GM18868 (cell line): ENCODE data around the gene CHIA.

Experiments used
- ATAC-seq: cut with Tn5 transposase; IDR thresholded peaks from one replicate; pipeline ENCODE4 v1.9.1; 2021; ENCODE audit warnings: mild to moderate bottlenecking, moderate library complexity; ENCODE audit not compliant: unreplicated experiment

Gene CHIA

DNA sequence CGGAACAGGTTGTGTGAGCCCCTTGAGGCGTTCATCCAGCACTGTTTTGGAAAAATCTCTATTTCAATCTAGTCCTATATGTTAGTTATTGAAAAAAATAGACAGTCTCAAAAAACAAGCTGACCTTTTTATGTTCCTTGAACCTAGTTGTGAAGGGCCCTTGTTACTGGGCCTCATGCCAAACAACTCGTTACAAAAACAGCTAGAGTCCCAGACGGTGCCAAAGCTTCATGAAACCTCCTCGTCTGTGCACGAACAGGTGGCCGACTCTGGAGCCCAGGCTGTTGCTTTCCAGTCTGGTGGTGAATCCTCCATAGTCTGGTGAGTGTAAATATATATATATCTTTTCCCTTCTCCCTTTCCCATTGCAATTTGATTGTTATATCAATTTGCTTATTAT lies at the start of gene CHIA:
CHIA (plus strand) TSS at position 222 of the 400 bp plus-strand sequence. CDS start 19,617 bp downstream, outside the sequence.
- ATAC-seq: no peak

DNA sequence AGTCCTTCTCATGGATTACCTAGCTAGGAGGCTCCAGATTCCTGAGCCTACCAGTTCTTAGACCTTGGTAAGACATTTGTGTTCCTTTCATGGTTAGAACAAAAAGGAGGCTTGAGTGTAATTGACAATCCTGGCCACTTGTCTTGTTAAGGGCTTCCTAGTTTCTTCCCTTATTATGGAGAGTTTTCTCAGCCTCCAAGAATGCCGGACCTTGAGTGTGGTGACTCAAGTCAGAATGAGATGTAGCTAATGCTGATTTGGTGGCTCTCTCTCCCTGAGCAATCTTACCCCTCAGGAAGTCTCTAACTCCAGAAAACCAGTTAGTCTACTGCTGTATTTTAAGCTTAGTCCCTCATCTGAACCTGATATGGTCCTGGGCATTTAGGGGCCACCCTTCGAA lies 48.9 kb upstream of the CHIA start:
- no peak for ATAC-seq

DNA sequence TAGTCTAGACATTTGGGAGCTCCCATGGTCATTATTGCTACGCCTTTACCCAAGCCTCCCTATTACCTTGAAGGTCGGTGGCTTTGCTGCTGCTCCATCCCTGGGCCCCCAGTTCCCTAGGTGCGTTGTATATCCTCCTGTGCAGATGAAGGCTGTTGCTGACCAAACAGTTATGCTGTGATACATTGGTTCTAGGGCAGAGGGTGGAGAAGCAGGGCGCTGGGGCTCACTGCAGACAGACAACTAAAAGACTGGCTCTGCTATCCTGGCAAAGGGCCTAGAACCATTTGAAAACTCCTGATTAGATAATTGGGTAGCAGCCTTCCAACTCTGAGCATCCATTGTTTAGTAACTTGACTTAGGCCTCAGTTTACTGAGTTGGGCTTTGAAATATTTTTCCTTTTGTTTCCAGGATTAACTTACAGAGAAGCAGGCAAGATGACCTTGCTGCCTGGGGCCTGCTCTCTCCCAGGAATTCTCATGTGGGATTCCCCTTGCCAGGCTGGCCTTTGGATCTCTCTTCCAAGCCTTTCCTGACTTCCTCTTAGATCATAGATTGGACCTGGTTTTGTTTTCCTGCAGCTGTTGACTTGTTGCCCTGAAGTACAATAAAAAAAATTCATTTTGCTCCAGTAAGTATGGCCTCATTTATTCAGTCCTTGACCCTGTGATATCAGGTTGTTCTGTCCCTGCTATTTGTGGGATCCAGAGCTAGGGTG lies 47.7 kb upstream of the CHIA start:
- ATAC-seq: no peak

DNA sequence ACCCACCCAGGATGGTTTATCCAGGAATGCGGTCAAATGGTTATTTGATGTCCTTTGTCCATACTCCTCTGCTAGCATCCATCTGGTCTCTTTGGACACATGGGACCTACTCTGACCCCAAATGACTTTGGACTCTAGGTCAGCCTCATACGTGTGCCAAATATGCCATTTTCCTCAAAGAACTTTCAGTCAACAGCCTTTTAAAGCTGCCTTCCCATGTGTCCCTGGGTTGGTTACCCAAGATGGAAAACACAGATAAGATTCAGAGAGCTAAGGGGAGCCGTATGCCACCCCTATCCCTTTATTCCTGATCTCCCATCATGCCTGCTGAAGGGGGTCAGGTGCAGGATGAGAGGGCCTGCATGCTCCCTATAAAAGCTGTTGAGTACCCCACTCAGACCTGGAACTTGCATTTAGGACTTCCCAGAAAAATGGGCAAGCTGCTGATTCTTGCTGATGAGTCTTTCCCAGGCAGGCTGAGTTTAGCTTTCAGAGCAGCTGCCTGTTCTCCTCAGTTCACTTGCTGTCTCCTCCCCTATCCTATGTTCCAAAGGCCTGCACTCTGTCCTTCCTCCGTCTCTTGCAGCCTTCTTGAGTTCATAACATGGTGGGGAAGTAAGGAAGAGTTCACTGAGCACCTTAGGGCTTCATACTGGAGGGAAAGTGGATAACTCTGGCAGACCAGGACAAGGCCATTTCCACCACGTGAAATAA lies 43.4 kb upstream of the CHIA start:
- no peak for ATAC-seq

DNA sequence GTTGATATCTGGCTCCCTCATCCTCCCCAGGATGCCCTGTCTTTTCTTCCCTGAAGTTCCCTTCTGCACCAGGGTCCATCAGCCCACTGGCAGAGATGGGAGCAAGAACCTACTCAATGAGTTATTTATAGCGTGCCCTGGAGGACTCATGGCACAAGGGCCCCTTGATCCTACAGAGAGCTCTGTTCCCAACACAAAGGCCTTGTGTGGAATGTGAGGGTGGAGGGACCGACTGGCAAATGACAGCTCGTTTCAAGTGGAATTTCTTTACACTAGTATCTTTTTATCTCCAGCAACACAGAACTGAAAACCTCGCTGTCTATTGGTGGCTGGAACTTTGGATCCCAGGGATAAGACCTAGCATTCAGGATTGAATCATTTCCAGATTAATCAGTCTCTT lies 40.7 kb upstream of the CHIA start:
- no peak for ATAC-seq

DNA sequence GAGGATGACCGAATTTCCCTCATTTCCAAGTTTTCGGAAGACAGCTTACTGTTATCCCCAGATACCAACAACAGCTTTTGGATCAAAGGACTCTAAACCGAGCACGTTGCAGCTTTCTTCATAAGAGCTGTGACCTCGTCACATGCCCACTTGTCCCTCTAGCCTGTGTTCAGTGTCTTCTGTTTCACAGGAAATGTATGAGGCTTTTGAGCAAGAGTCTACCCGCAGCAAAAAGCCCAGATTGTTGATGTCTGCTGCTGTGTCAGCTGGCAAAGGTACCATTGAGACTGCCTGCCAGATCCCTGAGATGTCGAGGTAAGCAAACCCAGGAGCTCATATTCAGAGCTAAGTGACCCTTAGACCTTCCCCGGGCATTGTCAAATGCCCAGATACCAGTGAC lies 39.1 kb upstream of the CHIA start:
- no peak for ATAC-seq

- ATAC-seq: no peak
Measured at GRCh38 chr1:111252786-111253185, 37.9 kb upstream of the CHIA start.

DNA sequence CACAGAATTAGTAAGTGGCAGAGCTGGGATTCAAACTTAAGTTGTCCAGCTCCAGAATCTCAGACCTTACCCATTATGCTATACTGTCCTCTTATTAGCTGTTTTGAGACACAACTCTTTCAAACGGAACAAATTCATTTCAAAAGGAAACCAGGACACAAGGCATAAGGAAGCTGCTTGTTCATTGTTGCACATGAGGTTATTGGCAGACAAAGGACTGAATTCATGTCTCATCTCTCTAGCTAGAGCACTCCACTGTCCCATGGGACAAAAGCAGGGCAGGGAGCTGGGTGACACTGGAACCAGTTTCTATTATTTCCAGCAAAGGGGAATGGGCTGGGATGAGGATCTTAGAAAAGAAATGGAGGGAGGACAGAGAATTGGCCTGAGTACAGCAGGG lies 36.8 kb upstream of the CHIA start:
- no peak for ATAC-seq

DNA sequence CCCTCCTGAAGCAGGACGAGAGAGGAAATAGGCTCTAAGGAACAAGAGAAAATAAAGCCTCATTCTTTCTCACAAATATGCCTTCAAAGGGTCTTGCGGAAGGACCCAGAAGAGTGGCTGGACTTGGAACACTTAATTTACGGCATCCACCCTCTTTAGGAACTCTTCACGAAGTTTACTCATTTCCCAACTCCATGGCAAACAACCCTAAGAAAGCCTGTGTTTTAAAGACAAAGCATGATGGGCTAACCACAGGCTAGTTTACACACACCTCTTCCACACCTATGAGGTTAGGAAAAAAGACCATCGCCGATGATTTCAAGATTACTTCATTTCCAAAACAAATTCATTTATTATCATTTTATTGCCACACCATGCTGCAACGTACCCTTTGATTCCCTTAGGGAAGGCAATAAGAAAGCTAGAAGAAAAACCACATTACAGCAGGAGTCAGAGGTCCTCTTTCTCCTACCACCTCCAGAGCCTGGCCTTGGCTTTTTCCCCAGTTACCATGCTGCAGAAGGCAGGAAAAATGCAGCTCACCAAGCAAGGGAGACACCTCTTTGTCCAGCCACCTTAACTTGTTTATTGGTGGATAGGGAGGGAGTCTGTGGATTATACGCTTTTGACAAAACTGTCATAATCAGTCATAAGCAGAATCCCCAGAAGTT lies 33.5 kb upstream of the CHIA start:
- ATAC-seq: no peak

DNA sequence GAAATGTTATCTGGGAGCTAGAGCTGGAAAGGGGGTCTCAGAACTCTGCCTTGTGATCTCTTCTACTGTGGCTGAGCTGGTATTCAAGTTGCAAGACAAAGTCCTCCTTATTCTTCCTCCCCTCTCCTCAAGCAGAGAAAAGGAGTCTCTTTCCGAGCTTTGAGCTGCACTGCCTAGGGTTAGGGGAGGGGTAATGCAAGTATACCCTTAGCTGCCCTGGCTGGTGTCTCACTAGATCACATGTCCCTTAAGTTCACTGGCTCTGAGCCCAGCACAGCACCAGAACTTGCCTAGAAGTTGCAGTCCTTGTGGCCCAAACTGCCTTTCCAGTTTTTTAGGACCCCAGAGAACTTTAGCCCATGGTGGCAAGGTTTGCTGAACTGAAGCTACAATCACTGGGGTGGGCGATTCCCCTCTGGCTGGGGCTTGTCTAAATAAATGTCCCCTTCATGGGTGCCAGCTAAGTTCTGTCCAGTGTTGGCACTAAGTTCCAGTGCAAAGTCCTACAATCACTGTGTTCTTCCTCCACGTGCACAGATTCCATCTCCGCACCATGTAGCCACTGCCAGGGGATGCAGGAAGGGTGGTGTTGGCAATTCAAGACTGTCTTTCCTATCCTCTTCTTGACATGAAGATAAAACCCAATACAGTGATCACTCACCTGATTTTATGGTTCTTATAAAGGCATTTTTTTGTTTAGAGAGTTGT lies 22.7 kb upstream of the CHIA start:
- no peak for ATAC-seq

DNA sequence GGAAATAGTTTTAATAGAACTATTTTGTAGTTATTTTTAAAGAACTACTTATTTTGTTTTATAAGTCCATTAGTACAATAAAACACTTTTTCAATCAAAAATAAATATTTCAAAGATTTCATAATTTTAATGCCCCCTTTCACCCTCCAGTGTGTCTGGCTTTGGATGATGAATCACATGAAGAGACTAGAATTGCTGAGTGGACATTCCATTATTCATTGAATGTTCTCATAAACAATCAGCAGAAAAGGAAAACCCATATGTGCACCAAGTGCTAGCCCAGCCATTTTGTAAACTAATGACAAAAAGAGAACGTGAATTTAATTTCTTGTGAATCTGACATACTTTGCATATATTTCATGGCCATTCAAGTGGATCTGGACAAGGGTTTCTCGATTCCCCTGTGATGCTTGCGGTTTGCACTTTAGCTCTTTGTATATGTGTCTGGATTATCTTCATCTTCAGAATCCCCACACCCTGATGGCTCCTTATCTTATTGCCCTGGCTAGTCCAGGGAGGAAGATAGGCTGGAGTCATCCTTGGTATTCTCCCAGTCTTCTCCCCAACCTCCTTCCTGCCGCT lies 20.7 kb upstream of the CHIA start:
- ATAC-seq: no peak

DNA sequence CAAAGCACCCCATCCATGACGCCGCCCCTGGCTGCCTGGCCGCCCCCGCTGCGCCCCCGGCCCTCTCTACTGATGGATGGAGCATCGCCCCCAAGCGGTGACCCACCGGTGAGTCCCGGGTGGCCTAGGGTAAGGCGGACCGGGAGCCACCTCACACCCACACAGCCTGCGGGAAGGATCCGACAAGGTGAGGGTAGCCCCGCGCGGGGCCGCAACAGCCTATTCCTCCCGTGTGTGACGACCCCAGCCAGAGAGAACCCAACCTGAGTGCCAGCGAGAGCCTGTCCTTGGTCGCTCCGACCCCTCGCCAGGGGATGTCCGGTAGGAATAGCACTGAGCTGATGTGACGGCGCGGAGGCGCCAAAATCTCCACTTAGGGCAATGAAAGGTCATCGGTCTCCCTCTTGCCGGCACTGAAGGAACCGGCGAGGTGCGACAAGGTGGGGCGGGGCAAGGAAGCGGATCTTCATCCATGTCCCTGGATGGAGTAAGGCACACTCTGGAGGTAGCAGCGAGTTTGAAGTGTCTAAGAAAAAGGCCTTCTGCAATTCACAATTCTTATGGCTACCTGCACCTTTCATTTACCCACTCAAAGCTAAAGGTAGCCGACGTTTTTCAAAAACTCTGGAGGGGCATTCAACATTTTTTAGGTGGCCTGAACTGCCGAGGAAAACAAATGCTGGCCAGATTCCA lies 19.7 kb upstream of the CHIA start:
- no peak for ATAC-seq

- ATAC-seq: no peak
Measured at GRCh38 chr1:111271464-111271801, 19.2 kb upstream of the CHIA start.

DNA sequence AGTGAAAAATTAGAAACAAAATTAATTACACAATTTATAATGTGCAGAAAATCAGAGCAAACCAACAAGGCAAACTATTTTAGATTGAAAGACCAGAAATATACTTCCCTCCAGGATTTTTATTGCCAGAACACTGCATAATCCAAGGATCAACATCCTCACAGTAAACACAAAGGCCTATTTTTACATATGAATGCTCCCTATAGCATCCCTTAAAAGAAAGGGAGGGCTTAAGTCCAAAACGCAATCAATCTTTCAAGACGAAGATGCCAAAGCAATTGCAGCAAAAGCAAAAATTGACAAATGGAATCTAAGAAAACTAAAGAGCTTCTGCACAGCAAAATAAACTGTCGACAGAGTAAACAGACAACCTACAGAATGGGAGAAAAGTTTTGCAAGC lies 18.6 kb upstream of the CHIA start:
- no peak for ATAC-seq

- ATAC-seq: no peak
Measured at GRCh38 chr1:111274653-111275052, 16.0 kb upstream of the CHIA start.

DNA sequence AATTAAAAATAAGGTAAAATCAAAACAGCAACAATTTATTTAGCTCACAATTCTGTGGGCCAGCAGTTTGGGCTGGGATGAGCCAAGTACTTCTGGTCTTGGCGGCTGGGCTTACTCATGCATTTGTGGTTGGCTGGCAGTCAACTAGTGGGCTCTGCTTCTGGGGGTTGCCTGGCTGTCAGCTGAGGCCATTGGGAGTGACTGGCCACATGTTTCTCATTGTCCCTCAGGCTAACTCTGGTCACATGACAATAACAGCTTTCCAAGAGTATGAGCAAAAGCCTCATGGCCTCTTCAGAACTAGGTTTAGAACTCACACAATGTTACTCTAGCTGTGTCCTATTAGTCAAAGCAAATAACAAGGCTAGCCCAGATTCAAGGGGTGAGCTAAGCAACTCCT lies 15.6 kb upstream of the CHIA start:
- peak; percentile 43 for ATAC-seq

GRCh38 chr1:111275780-111276433 lies 14.7 kb upstream of the CHIA start:
- no peak for ATAC-seq

DNA sequence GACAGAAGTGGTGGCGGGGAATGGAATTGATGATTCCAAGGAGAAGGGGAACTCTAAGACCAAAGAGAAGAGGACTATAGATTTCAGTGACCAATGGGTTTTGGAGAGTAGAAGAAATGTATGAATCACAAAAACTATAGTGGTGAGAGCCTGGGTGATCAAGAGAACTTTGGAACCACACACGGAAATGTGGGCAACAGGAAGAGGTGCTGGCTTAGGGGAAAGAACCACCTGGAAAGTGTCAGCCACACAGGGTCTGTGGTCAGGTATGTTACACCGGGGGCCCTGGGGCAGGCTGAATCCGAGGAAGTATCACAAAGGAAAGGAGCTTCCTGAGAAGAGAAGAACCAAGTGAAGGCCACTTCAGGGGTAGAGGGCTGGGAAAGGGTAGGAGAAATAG lies 11.5 kb upstream of the CHIA start:
- no peak for ATAC-seq

GRCh38 chr1:111280267-111280666 lies 10.4 kb upstream of the CHIA start:
- ATAC-seq: no peak

GRCh38 chr1:111281411-111281810 lies 9.2 kb upstream of the CHIA start:
- ATAC-seq: no peak
